Measurements from ENCODE around the gene MIS18A. TPM values are rescaled to one million over a fixed set of nuclear protein-coding genes. Genes with fewer than 3 reads are reported as not detected.

Gene MIS18A
- total RNA-seq, 1 experiment from 2014 or later: 17.5 TPM

- intact Hi-C loops (cut with micrococcal nuclease; ENCODE audit: unreplicated experiment): no loop called here
- no TSS peak for BruUV-seq (replicated peaks)
- Histone ChIP-seq H3K9me2 (ENCODE audit: insufficient read depth) (no peaks in the 10 kb centered on the region), H3K4me1 (replicated peaks; ENCODE audit: insufficient read depth) (no peaks in the 10 kb centered on the region), H3K4me2 (no peak overlapping the region), H3K79me2 (ENCODE audit: low read depth) (no peaks in the 10 kb centered on the region), H3K27me3 (ENCODE audit: insufficient read depth, low read depth) (no peaks in the 10 kb centered on the region), H3F3A (ENCODE audit: insufficient read depth, low read depth) (0 out of 2 replicates have a peak, but pooled peaks cover 6% of the 10 kb centered on the region), H2AFZ (no peak overlapping the region), H3K27ac (no peak overlapping the region), H4K20me1 (ENCODE audit: insufficient read depth) (no peaks in the 10 kb centered on the region), H3K36me3 (ENCODE audit: low read depth) (no peaks in the 10 kb centered on the region), H3K4me3 (no peak overlapping the region), H3K9me3 (ENCODE audit: insufficient read depth, low read depth) (no peaks in the 10 kb centered on the region)
- POLR2A ChIA-PET (ENCODE audit: unreplicated experiment): no interaction called here
- no peak for DNase-seq
- TF ChIP-seq CTCF (conservative IDR thresholded peaks at IDR 0.05) (no peak), EZH2 (IDR thresholded peaks at IDR 0.05; ENCODE audit: low read depth) (no peak)
- CTCF ChIA-PET: no interaction called here
Observed at GRCh38 chr21:32300117-32300681, 21.4 kb upstream of the MIS18A start.

- Histone ChIP-seq H3K4me3 (no peak overlapping the region), H3K27me3 (ENCODE audit: insufficient read depth, low read depth) (no peaks in the 10 kb centered on the region), H3K9me2 (ENCODE audit: insufficient read depth) (no peaks in the 10 kb centered on the region), H3K9me3 (ENCODE audit: insufficient read depth, low read depth) (no peaks in the 10 kb centered on the region), H3K27ac (no peak overlapping the region), H3K36me3 (ENCODE audit: low read depth) (no peaks in the 10 kb centered on the region), H2AFZ (no peak overlapping the region), H4K20me1 (ENCODE audit: insufficient read depth) (no peaks in the 10 kb centered on the region), H3K4me1 (replicated peaks; ENCODE audit: insufficient read depth) (no peaks in the 10 kb centered on the region), H3K79me2 (ENCODE audit: low read depth) (no peaks in the 10 kb centered on the region), H3K4me2 (no peak overlapping the region), H3F3A (ENCODE audit: insufficient read depth, low read depth) (0 out of 2 replicates have a peak, but pooled peaks cover 6% of the 10 kb centered on the region)
- BruUV-seq (replicated peaks): no TSS peak
- intact Hi-C loops (cut with micrococcal nuclease; ENCODE audit: unreplicated experiment): no loop called here
- ChIA-PET POLR2A (ENCODE audit: unreplicated experiment) (no interaction called here), CTCF (no interaction called here)
- no peak for DNase-seq
- TF ChIP-seq EZH2 (IDR thresholded peaks at IDR 0.05; ENCODE audit: low read depth) (no peak), CTCF (conservative IDR thresholded peaks at IDR 0.05) (no peak)
Observed at GRCh38 chr21:32299695-32300094, 20.8 kb upstream of the MIS18A start.

DNA sequence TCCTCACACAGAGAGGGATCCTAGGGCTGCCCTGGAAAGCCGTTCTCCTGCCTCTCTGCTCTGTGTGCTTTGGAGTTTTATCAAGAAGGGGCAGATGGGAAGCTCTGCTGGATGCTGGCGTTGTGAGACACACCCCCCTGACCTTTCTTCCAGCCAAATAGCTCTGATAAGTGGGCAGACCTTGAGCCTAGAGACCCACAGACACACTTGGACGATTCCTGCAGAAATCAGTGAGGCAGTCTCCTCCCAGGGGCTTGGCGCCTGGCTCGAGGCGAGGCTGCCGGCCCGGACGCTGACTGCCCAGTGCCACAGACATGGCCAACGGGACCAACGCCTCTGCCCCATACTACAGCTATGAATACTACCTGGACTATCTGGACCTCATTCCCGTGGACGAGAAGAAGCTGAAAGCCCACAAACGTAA is 19.8 kb upstream of the MIS18A start, which contains the start of gene MRAP:
TSS of gene MRAP (plus strand) at position 198 of the 424 bp plus-strand sequence. CDS start at position 315, 117 bp downstream.
- CTCF ChIA-PET: no interaction called here
- intact Hi-C loops (cut with micrococcal nuclease; ENCODE audit: unreplicated experiment): no loop called here
- H2AFZ ChIP-seq: no peak within 1 kb of the TSS
- no peak within 1 kb of the TSS for H3K4me2 ChIP-seq
- H3K79me2 ChIP-seq (ENCODE audit: low read depth): no peaks in the 10 kb centered on the region
- no peaks in the 10 kb centered on the region for H3K9me3 ChIP-seq (ENCODE audit: insufficient read depth, low read depth)
- no TSS peak for BruUV-seq (replicated peaks)
- H3K9me2 ChIP-seq (ENCODE audit: insufficient read depth): no peaks in the 10 kb centered on the region
- POLR2A ChIA-PET (ENCODE audit: unreplicated experiment): no interaction called here
- no peaks in the 10 kb centered on the region for H3K36me3 ChIP-seq (ENCODE audit: low read depth)
- H3K4me3 ChIP-seq: no peak within 1 kb of the TSS
- no peaks in the 10 kb centered on the region for H3K4me1 ChIP-seq (replicated peaks; ENCODE audit: insufficient read depth)
- no peaks in the 10 kb centered on the region for H3K27me3 ChIP-seq (ENCODE audit: insufficient read depth, low read depth)
- no peaks in the 10 kb centered on the region for H4K20me1 ChIP-seq (ENCODE audit: insufficient read depth)
- TF ChIP-seq EZH2 (IDR thresholded peaks at IDR 0.05; ENCODE audit: low read depth) (no peak), CTCF (conservative IDR thresholded peaks at IDR 0.05) (no peak)
- H3F3A ChIP-seq (ENCODE audit: insufficient read depth, low read depth): 0 out of 2 replicates have a peak, but pooled peaks cover 6% of the 10 kb centered on the region
- no peak within 1 kb of the TSS for H3K27ac ChIP-seq
- DNase-seq: no peak
